ENCODE data around the gene PLXDC1. TPM values are rescaled to one million over a fixed set of nuclear protein-coding genes. Genes with fewer than 3 reads are reported as not detected.
"Not testable (repeated sequence)": the region's sequence is repeated elsewhere in the genome, so short reads cannot be mapped to it uniquely, and the experiment has no call there.

The PLXDC1 gene
- polyA plus RNA-seq, 1 donor = 9.3 TPM

DNA sequence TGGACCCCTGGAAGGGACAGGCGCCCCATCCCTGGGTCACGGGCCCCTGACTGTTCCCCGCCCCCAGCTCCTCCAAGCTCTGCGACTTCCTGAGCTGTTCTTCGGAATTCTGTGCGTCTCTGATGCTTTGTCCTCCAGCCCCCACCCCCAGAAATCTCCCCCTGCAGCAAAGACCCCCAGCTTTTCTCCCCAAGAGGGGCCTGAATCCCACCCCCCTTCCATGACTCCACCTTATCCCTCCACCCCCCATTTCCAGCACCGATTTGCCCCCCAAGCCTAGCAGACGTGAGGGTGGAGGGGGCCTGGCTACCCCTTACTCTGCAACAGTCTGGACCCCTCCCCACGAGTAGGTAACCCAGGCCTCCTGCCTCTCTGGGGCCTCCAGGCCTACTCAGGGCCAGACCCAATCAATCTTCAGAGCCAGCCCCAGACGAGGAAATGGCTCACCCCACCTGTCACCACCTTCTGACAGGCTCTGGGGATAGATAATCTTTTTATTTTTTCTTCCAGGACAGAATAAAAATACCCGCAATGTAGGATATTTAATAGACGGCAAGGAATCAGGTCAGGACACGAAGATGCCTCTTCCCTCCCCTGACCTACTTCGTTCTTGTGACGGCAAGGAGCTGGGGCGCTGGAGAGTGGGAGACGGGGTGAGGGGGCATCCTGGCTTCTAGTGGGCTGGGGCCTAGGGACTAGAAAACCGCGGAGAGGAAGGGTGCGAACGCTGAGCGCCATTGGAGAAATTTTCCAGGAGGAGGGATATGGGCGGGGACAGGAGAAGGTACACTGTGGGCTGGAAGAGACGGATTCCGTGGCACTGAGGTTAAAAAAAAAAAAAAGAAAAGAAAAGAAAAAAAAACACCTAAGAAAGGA, 744 bp upstream of the PLXDC1 start:
- no peak for DNase-seq

DNA sequence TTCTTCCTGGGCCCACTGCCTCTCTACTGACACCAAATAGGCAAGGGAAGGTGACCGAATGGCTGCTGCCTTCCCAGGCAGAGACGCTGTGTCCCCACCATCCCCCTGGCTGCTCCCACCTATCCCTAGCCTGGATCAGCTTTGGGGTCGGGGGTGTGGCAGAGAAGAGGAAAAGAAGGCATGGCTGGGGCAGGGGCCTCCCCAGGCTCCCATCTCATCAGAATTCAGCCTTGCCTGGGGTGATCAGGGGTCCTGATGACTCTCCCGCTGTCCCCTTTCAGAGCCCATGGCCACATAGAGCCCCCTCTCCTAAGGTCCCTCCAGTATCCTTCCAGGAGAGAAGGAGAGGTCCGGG, 665 bp downstream of the PLXDC1 start:
- no peak for DNase-seq

DNA sequence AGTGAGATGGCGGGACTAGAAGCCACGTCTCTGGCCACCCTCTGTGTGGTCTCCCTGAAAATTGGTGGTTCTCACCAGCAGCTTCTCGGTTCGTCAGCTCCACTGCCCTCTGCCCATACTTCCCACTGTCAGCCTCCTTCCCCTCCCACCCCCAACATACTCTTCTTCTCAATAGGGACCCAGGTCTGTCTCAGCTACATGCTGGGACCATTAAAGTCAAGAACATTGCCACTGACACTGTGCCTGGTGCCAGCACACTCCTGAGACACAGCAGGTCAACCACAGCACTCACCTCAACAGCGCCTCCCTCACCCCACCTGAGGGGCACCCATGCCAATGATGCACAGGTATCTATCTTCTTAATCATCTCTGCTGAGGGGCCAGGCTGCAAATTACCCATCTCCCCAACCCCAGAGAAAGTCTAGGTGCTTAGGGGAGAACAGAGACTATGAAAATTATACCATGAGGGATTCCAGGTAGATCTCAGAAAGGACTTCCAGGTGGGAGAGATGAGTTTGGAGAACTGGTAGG, 1.3 kb downstream of the PLXDC1 start:
- DNase-seq = no peak

DNA sequence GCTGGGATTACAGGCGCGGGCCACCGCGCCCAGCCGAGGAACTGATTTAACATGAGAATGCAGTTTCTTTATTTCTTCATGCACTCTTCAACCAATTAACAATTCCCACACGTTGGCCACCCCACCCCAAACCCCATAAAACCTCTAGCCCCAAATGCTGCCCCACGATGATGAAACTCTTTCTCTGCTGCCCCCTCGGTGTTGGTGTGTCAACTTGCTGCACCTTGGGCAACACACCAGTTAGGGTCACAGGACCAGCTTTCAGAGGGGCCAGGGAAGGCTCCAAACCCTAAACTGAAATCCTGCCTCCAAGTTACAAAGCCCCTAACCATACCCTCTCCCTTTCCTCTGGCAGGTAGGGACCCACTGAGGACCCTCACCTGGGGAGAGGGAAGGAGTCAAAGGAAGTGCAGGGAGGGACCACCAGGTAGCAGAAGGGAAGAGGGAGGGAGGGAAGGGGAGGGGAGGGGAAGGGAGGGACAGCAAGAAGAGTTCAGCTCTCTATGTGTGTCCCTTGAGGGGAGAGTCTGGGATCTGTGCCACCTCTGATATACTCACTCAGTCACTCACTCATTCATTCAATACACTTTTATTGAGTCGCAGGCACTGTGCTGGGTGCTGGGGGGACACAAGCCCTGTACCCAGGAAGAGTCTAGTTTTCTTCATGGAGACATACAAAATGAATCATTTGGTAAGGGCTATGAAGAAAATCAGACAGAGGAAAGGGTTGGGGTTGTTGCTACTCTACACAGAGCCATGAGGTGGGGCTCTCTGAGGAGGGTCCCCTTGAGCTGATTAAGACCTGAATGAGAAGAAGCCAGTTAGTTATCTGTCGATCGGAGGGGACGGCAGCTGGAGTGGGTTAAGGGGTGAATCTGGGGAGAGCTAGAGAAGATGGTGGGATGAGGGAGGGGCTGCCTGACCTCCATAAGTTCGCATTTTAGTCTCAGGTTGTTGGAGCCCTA, 3.9 kb downstream of the PLXDC1 start:
- DNase-seq = peak; percentile 60

DNA sequence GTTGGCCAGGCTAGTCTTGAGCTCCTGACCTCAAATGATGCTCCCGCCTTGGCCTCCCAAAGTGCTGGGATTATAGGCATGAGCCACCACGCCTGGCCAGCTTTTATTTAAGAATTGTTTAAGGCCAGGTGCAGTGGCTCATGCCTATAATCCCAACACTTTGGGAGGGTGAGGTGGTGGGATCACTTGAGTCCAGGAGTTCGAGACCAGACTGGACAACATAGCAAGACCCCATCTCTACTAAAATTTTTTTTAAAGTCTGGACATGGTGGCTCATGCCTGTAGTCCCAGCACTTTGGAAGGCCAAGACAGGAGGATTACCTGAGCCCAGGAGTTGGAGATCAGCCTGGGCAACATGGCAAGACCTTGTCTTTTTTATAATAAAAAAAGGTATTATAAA, 5.2 kb downstream of the PLXDC1 start:
- DNase-seq = no peak

DNA sequence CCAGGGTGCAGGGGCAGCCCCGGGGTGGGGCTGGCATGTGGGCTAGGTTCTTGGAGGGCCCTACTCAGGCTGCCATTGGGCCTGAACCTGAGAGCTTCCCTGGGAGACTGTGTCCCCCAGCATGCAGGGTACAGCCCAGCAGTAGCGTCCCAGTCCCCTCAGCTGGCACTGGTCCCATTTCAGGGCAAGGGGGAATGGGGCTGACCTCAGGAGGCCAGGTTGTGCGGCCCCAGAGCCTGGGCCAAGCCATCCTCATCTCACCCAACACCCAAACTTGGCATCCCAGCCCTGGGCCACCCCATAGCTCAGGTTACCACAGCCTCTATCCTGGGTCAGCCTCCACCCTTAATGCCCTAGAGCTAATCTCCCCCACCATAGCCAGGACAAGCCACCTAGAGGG, 6.3 kb downstream of the PLXDC1 start:
- DNase-seq = no peak

DNA sequence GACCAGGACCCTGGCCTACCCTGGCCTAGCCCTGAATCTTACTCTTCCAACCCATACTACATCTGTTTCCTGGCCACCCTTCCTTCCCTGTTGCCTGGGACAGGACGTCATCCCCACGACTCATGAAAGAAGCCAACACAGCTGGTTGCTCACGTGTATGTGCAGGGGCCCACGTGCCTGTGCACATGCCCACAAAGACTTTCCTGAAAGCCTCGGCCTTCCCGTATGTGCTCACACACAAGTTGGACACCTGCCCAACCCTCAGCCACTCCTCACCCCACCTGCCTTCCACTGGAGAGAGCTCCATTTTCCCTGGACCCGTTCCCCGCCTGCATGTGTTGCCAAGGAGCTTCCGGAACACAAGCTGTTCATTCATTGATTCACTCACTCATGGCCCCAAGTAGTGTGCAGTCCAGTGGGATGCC, 7.0 kb downstream of the PLXDC1 start:
- peak; percentile 94 for DNase-seq

DNA sequence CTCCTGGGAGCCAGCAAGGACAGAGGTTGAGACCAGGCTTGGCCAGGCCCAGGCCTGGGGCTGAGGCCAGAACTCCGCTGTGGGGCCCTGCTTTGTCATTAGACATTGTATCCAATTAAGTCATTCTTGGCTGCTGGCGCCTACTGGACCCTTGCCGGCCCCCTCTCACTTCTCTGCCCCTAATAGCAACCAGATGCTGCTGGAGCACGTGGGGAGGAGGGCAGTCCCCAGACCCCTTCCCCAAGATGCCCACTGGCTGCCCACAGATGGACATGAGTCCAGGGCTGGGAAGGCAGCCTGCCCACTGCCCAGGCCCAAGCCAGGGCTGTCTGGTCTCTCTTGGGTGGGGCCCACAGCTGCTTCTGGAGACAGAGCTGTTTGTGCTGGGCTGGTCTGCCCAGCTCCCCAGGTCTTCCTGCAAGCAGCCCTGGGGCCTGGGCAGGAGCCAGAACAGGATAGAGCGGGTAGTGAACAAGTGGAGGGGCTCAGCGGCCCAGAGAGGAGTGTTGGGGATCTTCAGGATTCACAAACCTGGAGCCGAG, 7.8 kb downstream of the PLXDC1 start:
- peak; percentile 78 for DNase-seq

DNA sequence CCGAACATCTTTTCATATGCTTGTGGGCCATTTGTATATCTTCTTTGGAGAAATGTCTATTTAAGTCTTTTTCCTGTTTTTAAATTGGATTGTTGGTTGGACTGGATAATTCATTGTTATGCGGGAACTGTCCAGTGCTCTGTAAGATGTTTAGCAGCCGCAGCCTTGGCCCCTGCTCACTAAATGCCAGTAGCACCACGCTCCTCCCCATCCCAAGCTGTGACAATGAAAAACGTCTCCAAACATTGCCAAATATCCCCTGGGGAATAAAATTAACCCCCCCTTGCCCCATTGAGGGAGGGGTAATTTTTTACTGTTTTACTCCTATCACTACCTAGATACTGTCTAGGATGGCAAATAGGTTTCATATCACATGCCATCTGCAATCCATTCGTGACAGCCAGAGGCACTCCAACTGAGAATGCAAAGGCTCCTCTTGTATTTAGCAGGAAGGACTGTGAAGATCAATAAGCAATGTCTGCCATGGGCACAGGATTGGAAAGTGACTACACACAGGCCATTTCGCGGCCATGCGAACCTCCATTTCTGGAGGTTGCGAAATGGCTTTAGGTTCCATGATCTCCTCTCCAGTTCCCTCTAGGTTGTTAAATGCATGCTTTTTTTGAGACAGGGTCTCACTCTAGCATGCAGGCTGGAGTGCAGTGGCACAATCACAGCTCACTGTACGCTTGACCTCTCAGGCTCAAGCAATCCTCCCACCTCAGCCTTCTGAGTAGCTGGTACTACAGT, 9.3 kb downstream of the PLXDC1 start:
- no peak for DNase-seq

DNA sequence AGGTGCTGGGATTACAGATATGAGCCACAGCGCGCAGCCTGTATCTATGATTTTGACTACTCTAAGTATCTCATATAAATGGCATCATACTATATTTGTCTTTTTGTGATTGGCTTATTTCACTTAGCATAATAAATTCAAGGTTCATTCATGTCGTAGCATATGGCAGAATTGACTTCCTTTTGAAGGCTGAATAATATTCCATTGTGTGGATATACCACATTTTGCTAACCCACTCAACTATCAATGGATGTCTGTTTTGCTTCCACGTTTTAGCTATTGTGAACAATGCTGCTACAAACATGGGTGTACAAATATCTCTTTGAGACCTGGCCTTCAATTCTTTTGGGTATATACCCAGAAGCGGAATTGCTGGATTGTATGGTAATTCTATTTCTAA, 10.1 kb downstream of the PLXDC1 start:
- no peak for DNase-seq

DNA sequence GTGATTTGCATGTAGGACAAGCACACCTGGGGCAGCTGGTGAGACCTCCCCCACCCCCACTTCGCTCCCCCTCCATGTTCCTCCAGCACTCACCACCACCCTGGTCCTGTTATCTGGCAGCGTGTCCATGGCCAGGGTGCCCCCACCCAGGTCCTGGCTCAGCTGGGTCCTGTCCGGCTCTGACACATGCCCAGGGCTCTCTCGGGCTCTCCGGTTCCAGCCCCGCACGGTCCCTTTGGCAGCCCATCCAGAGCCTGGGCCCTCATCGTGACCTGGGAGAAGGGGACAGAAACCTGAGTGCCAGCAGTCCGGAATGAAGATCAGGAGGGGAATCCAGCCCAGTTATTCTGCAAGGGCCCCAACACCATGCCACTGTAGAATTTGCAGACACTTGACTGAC, 11.9 kb downstream of the PLXDC1 start:
- DNase-seq = no peak

DNA sequence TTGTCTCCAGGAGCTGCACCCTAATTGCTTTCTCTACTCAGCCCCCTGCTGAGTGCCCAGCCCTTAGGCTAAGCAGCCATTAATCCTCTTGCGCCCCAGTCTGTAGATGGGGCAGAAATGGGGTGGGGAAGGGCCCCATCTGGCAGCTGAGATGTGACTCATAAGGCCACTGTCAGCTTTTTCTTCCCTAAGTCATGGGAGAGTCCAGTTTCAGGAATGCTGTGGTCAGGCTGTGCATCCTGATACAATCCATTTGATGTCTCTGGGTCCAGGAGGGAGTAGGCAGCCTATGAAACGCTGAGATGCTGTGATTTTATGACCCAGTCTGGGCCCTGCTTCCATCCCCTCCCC, 12.3 kb downstream of the PLXDC1 start:
- DNase-seq = no peak

DNA sequence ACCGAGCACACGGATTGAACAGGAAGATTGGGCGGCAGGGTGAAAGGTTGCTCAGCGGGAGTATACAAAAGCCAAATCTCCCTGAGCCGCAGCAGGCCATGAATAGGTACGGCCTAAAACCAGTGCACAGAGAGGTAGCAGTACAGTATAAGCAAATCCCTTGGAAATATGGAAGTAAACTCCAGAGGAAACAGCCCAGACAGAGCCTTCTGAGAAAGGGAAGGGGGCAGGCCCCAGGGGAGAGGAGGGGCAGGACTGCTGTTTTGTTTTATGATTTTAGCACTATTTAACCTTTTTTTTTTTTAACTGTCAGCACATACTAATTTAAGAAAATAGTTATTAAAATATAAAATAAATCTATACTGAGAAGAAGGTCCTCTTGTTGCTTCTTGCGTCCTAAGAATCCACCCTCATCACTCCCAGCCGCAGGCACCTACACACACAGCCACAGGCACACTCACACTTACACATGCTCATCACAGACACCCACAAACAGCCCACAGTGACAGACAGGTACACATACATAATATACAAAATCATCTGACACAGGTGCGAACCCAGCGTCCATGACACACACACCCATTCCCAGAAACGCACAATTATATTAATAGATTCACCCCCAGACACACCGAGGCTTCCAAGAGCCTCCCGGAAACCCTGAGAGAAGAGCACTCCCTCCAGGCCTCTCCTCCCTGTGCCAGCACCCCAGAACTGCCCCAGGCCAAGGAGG, 12.8 kb downstream of the PLXDC1 start:
- no peak for DNase-seq

DNA sequence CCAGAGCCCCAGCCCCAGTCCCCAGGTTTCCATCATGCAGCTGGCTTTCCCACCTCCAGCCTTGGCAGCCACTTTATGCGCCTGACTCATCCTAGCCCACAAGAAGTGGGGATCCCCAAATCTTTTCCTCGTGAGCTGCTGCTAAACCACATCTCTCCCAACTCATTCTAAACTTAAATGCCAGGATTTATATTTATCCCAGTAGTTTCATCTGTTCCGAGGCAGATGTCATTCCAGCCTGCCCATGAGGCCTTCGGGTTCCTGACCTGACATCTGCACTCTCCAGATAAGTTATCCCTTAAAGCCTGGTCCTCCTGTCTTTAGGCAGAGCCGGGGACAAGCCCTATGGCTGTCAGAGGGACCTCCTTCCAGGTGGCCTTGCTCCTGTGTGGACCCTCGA, 16.6 kb downstream of the PLXDC1 start:
- no peak for DNase-seq

DNA sequence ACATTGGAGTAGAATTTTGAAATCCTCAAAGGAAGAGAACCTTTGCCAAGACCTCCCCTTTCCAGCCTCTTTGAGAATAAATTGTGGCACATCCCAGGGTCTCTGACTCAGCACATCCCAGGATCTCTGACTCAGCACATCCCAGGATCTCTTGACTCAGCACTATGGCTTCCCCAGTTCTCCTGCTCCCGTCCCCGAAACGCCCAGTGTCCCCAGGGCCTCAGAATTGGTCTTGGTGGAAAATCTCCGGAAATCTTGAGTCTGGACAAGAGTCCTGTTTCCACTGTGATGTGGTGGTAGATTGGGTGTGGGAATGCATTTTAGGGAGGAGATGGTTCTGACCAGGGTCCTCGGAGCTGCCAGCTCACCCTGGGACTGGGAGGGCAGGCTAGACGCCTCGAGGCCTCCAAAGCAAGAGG, 19.2 kb downstream of the PLXDC1 start:
- DNase-seq = no peak

DNA sequence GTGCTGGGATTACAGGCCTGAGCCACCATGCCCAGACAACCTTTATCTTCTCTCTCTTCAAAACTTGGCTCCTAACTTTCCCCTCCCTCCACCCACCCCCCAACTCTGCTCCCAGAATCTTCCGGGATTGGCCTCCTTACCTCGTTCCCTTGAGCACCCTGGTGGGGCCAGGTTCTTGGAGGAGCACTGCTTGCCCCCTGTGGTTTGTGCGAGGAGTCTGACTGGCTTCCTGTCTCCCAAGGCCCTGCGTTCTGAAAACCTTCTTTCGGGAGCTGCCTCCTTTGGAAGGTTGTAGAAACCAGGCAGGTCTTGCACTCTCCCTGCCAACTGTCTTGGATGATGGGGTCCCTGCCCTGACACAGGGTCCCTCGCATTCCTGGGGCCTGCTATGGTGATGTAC, 19.8 kb downstream of the PLXDC1 start:
- DNase-seq = no peak

DNA sequence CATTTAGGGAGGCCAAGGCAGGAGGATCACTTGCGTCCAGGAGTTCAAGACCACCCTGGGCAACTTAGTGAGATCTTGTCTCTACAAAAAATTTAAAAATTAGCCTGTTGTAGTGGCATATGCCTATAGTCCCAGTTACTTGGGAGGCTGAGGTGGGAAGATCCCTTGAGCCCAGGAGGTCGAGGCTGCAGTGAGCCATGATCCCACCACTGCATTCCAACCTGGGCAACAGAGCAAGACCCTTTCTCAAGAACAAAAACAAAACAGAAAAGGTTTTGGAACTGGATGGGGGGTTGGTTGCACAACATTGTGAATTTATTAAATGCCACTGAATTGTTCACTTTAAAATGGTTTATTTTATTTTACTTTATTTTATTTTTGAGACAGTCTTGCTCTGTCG, 21.2 kb downstream of the PLXDC1 start:
- no peak for DNase-seq

DNA sequence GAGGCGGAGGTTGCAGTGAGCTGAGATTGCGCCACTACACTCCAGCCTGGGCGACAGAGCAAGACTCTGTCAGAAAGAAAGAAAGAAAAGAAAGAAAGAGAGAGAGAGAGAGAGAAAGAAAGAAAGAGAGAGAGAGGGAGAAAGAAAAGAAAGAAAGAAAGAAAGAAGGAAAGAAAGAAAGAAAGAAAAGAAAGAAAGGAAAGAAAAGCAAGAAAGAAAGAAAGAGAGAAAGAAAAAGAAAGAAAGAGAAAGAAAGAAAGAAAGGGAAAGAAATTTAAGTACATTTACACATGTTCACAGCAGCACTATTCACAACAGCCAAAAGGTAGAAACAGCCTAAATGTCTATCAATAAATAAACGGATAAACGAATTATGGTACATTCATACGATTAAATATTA, 21.9 kb downstream of the PLXDC1 start:
- DNase-seq = not testable (repeated sequence)

DNA sequence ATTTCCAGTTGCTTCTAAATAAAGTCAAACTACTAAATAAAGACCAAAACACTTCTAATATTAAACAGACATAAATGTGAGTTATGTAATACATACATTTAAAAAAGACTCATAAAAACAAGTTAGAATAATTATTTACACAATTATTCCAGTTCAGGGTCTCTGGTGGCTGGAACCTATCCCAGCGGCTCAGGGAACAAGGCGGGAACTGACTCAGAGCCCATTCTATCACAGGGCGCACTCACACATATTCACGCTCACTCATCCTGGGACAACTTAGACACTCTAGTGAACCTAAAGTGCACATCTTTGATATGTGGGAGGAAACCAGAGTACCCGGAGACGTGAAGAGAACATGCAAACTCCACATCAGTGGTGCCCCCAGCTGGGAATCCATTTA, 25.0 kb downstream of the PLXDC1 start:
- no peak for DNase-seq

DNA sequence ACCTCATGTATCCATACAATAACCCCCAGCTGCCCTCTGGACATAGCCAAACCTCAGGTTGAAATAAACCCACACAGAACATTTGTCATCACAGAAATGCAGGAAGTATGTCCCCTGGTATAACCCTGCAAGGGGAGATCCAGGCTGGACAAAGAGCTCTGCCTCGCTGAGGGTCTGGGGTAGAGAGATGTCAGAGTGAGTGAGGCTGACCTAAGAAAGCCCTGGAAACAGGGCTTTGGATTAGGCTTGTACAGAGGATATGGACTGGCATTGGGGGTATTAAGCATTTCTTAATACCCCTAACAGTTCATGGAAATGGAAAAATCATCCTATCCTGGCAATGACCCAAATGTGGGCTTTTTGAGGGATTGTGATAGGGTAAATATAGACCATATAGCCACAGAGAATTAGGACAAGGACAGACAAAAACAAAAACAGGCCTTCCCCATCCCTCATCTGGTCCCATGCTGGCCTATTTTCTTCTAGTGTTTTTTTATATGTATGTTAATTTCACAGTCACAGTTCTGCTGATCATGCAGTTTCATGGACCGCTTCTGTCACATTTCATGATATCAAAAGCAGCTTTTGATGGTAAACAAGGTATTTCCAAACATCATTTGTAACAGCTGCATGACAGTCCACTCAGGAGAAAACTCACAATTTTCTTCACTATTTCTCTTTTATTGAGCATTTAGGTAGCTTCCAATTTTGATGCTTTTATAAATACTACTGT, 26.1 kb downstream of the PLXDC1 start:
- no peak for DNase-seq

DNA sequence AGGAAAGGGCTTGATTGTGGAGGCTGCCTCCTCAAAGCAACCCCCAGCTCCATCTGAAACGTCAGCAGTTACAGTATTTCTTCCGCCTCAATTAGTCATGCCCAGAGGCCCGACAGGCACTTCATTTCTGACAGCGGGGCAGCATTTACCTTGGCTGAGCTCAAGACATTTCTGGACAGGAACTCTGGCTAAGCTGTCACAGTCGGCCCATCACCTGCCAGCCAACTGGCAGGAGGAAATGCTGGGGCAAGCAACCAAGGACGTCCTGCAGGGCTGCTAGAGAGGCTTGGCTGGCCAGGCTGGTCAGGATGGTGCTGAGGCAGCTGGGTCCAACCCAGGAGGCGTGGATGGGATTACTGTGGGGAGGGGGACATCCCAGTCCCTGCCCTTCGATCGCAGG, 27.8 kb downstream of the PLXDC1 start:
- no peak for DNase-seq
